Brain microvascular endothelial cell (primary cell): Measurements from ENCODE around the gene PSMC4.

Source experiments
- DNase-seq: peaks from one replicate; pipeline ENCODE4 v3.0.0-alpha.2; 2020
- H3K27ac ChIP-seq: fragments of 250-450 bp; sonication (Bioruptor Pico); 2 replicates; pipeline ENCODE4 v1.5.1; 2020; ENCODE audit warnings: mild to moderate bottlenecking, moderate library complexity
- H3K27me3 ChIP-seq: fragments of 250-450 bp; sonication (Bioruptor Pico); replicated peaks from 2 replicates; pipeline ENCODE4 v1.5.1; 2020; ENCODE audit warnings: mild to moderate bottlenecking
- H3K36me3 ChIP-seq: fragments of 250-450 bp; sonication (Bioruptor Pico); replicated peaks from 2 replicates; pipeline ENCODE4 v1.5.1; 2020; ENCODE audit warnings: mild to moderate bottlenecking
- H3K4me3 ChIP-seq: 2 replicates; pipeline ENCODE4 v1.5.1; 2011; ENCODE audit warnings: low read depth, mild to moderate bottlenecking, control low read depth, low read length, moderate library complexity
- in situ Hi-C: cut with HindIII; loops from 2 replicates; pipeline ENCODE4 v1.10.0; 2017; ENCODE audit warnings: low sequenced_read_pairs, low pct_ligation_motif_present
- TF ChIP-seq, protein P1 (sequence below): IDR thresholded peaks from 2 replicates; pipeline ENCODE4 v1.5.1; 2011; ENCODE audit warnings: low read depth, mild to moderate bottlenecking, moderate library complexity, low read length, control low read depth, inconsistent platforms; ENCODE audit errors: missing control alignments

Gene PSMC4

DNA sequence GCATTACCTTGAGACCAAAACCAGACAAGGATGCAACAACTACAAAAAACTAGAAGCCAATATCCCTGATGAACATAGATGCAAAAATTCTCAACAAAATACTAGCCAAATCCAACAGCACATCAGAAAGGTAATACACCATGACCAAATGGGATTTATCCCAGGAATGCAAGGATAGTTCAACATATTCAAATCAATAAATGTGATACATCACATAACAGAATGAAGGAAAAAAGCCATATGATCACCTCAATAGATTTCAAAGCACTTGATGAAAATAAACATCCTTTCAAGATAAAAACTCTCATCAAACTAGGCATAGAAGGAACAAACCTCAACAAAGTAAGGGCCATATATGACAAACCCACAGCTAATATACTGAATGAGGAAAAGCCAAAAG is 15.7 kb downstream of the PSMC4 start:
- in situ Hi-C loops: no loop called here
- DNase-seq: no peak
- no peaks in the 10 kb centered on the region for H3K27me3 ChIP-seq
- H3K36me3 ChIP-seq: peaks cover 8% of the 10 kb centered on the region
- no peak overlapping the region for H3K27ac ChIP-seq
- H3K4me3 ChIP-seq: no peak overlapping the region
- TF ChIP-seq, protein P1, sequence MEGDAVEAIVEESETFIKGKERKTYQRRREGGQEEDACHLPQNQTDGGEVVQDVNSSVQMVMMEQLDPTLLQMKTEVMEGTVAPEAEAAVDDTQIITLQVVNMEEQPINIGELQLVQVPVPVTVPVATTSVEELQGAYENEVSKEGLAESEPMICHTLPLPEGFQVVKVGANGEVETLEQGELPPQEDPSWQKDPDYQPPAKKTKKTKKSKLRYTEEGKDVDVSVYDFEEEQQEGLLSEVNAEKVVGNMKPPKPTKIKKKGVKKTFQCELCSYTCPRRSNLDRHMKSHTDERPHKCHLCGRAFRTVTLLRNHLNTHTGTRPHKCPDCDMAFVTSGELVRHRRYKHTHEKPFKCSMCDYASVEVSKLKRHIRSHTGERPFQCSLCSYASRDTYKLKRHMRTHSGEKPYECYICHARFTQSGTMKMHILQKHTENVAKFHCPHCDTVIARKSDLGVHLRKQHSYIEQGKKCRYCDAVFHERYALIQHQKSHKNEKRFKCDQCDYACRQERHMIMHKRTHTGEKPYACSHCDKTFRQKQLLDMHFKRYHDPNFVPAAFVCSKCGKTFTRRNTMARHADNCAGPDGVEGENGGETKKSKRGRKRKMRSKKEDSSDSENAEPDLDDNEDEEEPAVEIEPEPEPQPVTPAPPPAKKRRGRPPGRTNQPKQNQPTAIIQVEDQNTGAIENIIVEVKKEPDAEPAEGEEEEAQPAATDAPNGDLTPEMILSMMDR: no peak

GRCh38 chr19:39987167-39987566 is 16.2 kb downstream of the PSMC4 start:
- H3K36me3 ChIP-seq: peaks cover 4% of the 10 kb centered on the region
- H3K27ac ChIP-seq: no peak overlapping the region
- no peak for DNase-seq
- no peaks in the 10 kb centered on the region for H3K27me3 ChIP-seq
- in situ Hi-C loops: no loop called here
- H3K4me3 ChIP-seq: no peak overlapping the region
- TF ChIP-seq, protein P1: no peak

- Histone ChIP-seq H3K4me3 (no peak overlapping the region), H3K27me3 (no peaks in the 10 kb centered on the region), H3K27ac (no peak overlapping the region), H3K36me3 (no peaks in the 10 kb centered on the region)
- DNase-seq: no peak
- TF ChIP-seq, protein P1: no peak
- in situ Hi-C loops: no loop called here
Observed at GRCh38 chr19:39987596-39987995, 16.6 kb downstream of the PSMC4 start.

DNA sequence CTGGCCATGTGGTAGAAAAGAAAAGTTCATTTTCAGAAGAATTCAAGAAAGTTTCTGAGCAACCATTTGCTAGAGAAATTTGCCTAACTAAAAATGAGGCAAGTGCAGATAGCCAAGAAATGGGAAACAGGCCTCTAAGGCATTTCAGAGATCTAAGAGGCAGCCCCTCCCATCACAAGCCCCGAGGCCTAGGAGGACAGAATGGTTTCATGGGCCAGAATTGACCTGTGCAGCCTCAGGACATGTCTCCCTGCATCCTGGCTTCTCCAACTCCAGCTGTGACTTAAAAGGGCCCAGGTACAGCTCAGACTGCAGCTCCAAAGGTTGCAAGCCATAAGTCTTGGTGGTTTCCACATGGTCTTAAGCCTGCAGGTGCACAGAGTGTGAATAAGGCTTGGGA is 22.6 kb downstream of the PSMC4 start:
- Histone ChIP-seq H3K27me3 (no peaks in the 10 kb centered on the region), H3K4me3 (no peak overlapping the region), H3K36me3 (no peaks in the 10 kb centered on the region), H3K27ac (no peak overlapping the region)
- no peak for DNase-seq
- in situ Hi-C loops: no loop called here
- TF ChIP-seq, protein P1: no peak

DNA sequence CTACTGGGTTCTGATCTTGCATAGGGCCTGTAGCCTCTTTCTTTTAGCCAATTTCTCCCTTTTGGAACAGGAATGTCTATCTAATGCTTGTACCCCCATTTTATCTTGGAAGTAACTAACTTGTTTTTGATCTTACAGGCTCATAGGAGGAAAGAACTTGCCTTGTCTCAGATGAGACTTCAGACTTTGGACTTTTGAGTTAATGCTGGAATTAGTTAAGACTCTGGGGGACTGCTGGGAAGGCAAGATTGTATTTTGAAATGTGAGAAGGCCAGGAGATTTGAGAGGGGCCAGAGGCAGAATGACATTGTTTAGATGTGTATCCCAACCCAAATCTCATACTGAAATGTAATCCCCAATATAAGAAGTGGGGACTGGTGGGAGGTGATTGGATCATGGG is 23.4 kb downstream of the PSMC4 start:
- Histone ChIP-seq H3K36me3 (no peaks in the 10 kb centered on the region), H3K27ac (no peak overlapping the region), H3K27me3 (no peaks in the 10 kb centered on the region), H3K4me3 (no peak overlapping the region)
- DNase-seq: no peak
- TF ChIP-seq, protein P1: no peak
- in situ Hi-C loops: no loop called here

DNA sequence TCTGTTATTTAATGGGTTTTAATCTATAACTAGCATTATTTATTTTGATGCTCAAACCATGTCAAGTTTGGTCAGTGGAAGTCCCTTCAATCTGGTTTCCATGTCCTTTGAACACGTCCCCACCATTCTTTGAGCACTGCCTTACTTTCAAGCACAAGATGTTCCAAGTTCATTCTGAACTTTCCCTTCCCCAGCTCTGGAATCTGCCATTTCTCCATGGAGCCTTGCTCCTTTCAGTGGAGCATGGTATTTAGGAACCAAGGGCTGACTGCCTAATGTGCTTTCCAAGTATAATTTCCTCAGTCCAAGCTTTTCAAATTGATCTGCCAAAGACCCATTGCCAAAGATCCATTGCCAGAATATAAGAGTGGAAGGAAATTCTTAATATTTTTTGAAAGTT is 24.8 kb downstream of the PSMC4 start:
- TF ChIP-seq, protein P1: no peak
- Histone ChIP-seq H3K27ac (no peak overlapping the region), H3K4me3 (peak overlapping the region; percentile 90), H3K36me3 (no peaks in the 10 kb centered on the region), H3K27me3 (no peaks in the 10 kb centered on the region)
- in situ Hi-C loops: no loop called here
- no peak for DNase-seq
